Measurements from ENCODE around the gene PKHD1.

Gene PKHD1

DNA sequence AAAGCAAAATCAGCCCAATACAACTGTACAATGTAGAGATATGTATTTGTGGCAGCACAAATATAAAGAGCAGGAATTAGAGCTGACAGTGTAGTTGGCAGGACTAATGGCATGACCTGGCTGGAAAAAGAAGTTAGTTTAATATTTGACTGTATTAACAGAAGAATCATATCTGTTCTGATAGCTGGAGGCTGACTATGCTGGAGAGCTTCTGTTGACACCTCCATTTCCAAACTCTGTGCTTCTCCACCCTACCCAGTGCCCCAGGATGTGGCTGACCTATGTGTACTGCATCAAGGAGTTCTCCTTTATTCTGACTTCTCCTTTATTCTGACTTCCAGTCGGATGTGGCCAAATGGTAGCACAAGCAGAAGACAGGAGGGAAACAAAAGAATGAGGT lies 299.3 kb downstream of the PKHD1 start:
- TF ChIP-seq BHLHE40 (IDR thresholded peaks at IDR 0.05; ENCODE audit: borderline replicate concordance) (no peak), CTBP1 (IDR thresholded peaks at IDR 0.05; ENCODE audit: borderline replicate concordance) (no peak), SUZ12 (IDR thresholded peaks at IDR 0.05) (no peak), HDGF (IDR thresholded peaks at IDR 0.05; ENCODE audit: borderline replicate concordance) (no peak), NFRKB (IDR thresholded peaks at IDR 0.05) (no peak), SP1 (IDR thresholded peaks at IDR 0.05) (no peak), ZNF384 (IDR thresholded peaks at IDR 0.05) (no peak), ARNT (IDR thresholded peaks at IDR 0.05) (no peak), FOXK2 (IDR thresholded peaks at IDR 0.05) (no peak), FOXM1 (IDR thresholded peaks at IDR 0.05; ENCODE audit: borderline replicate concordance) (no peak), FOXA1 (IDR thresholded peaks at IDR 0.05) (no peak), LEF1 (IDR thresholded peaks at IDR 0.05; ENCODE audit: borderline replicate concordance) (no peak), L3MBTL2 (conservative IDR thresholded peaks at IDR 0.05) (no peak), TARDBP (IDR thresholded peaks at IDR 0.05) (no peak), ELF4 (IDR thresholded peaks at IDR 0.05) (no peak)
- TF ChIP-seq, protein P1, sequence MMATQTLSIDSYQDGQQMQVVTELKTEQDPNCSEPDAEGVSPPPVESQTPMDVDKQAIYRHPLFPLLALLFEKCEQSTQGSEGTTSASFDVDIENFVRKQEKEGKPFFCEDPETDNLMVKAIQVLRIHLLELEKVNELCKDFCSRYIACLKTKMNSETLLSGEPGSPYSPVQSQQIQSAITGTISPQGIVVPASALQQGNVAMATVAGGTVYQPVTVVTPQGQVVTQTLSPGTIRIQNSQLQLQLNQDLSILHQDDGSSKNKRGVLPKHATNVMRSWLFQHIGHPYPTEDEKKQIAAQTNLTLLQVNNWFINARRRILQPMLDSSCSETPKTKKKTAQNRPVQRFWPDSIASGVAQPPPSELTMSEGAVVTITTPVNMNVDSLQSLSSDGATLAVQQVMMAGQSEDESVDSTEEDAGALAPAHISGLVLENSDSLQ (IDR thresholded peaks at IDR 0.05) = no peak

GRCh38 chr6:51778666-51779065 lies 308.7 kb downstream of the PKHD1 start:
- CTCF ChIA-PET = no interaction called here
- POLR2A ChIA-PET = no interaction called here
- TF ChIP-seq FOXM1 (IDR thresholded peaks at IDR 0.05; ENCODE audit: borderline replicate concordance) = no peak
- no peak for TF ChIP-seq FOXK2 (IDR thresholded peaks at IDR 0.05)
- no peak for TF ChIP-seq L3MBTL2 (conservative IDR thresholded peaks at IDR 0.05)
- no peak for TF ChIP-seq LEF1 (IDR thresholded peaks at IDR 0.05; ENCODE audit: borderline replicate concordance)
- TF ChIP-seq TARDBP (IDR thresholded peaks at IDR 0.05) = no peak
- no peak for TF ChIP-seq HDGF (IDR thresholded peaks at IDR 0.05; ENCODE audit: borderline replicate concordance)
- no peak for TF ChIP-seq SUZ12 (IDR thresholded peaks at IDR 0.05)
- TF ChIP-seq SP1 (IDR thresholded peaks at IDR 0.05) = no peak
- TF ChIP-seq, protein P1 (IDR thresholded peaks at IDR 0.05) = no peak
- no peak for TF ChIP-seq BHLHE40 (IDR thresholded peaks at IDR 0.05; ENCODE audit: borderline replicate concordance)
- no peak for TF ChIP-seq ARNT (IDR thresholded peaks at IDR 0.05)
- no peak for TF ChIP-seq CTBP1 (IDR thresholded peaks at IDR 0.05; ENCODE audit: borderline replicate concordance)
- TF ChIP-seq ZNF384 (IDR thresholded peaks at IDR 0.05) = no peak
- TF ChIP-seq FOXA1 (IDR thresholded peaks at IDR 0.05) = no peak
- TF ChIP-seq ELF4 (IDR thresholded peaks at IDR 0.05) = no peak
- TF ChIP-seq NFRKB (IDR thresholded peaks at IDR 0.05) = no peak
- DNase-seq (ENCODE audit: extremely low spot score) = no peak

More for the DNA sequence above, 299.3 kb downstream of the PKHD1 start:
- ChIA-PET CTCF (no interaction called here), POLR2A (no interaction called here)
- no peak for DNase-seq (ENCODE audit: extremely low spot score)

GRCh38 chr6:51777618-51778017 lies 309.8 kb downstream of the PKHD1 start:
- no peak for TF ChIP-seq CTBP1 (IDR thresholded peaks at IDR 0.05; ENCODE audit: borderline replicate concordance)
- POLR2A ChIA-PET = no interaction called here
- CTCF ChIA-PET = no interaction called here
- no peak for DNase-seq (ENCODE audit: extremely low spot score)

DNA sequence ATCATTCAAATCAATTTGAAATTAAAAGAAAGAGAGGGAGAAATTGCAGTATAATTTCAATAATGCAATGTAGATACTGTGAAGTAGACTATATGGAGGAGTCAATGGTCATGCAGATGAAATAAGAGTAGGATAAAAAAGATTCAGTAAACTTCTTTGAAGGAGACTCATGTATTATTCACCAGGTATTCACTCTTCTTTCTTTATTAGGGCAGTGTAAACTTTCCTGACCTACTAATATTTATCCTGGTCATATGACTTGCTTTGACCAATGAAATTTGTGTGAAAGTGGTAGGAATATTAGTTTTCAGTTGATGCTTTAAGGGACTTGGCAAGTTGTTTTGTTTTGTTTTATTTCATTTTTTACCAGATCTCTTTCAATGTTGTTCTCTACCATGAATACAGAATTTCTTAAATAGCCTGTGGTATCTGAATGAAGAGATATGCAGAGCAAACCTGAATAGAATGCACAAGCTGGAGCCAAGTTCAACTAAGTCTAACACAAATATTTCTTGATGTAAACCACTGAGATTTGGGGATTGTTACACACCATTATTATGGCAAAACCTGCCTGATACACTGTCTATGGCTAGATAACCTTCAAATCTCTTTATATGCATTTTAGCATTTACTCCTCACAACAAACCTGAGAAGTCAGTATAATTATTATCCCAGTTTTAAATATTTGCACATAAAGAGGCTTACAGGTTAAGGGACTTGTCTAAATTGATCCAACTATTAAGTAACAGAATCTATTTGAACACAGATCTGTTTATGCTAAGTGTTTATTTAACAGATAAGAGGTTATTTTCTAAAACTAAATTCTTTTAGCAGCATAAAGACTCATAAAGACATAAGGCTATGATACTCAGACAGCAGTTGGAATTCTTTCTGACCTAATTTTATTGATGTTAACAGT lies 311.2 kb downstream of the PKHD1 start:
- POLR2A ChIA-PET = no interaction called here
- TF ChIP-seq ARNT (IDR thresholded peaks at IDR 0.05) = no peak
- no peak for TF ChIP-seq ZNF384 (IDR thresholded peaks at IDR 0.05)
- no peak for TF ChIP-seq SP1 (IDR thresholded peaks at IDR 0.05)
- no peak for TF ChIP-seq FOXK2 (IDR thresholded peaks at IDR 0.05)
- no peak for TF ChIP-seq SUZ12 (IDR thresholded peaks at IDR 0.05)
- no peak for TF ChIP-seq L3MBTL2 (conservative IDR thresholded peaks at IDR 0.05)
- TF ChIP-seq NFRKB (IDR thresholded peaks at IDR 0.05) = no peak
- TF ChIP-seq CTBP1 (IDR thresholded peaks at IDR 0.05; ENCODE audit: borderline replicate concordance) = no peak
- TF ChIP-seq LEF1 (IDR thresholded peaks at IDR 0.05; ENCODE audit: borderline replicate concordance) = no peak
- CTCF ChIA-PET = no interaction called here
- DNase-seq (ENCODE audit: extremely low spot score) = no peak

DNA sequence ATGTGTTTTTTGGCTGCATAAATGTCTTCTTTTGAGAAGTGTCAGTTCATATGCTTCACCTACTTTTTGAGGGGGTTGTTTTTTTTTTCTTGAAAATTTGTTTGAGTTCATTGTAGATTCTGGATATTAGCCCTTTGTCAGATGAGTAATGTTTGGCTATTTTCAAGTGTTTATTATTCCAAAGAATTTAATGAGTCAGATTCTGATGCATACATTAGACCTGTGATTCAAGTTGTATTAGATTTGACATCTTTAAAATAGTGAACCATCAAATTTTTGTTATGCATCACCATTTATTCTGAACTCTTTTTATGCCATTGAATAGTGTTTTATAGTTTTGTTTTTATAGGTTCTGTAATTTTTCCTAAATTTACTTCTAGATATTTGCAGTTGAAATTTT lies 319.3 kb downstream of the PKHD1 start:
- TF ChIP-seq ELF4 (IDR thresholded peaks at IDR 0.05) (no peak), FOXM1 (IDR thresholded peaks at IDR 0.05; ENCODE audit: borderline replicate concordance) (no peak), TARDBP (IDR thresholded peaks at IDR 0.05) (no peak), ZNF384 (IDR thresholded peaks at IDR 0.05) (no peak), FOXK2 (IDR thresholded peaks at IDR 0.05) (no peak), SP1 (IDR thresholded peaks at IDR 0.05) (no peak), NFRKB (IDR thresholded peaks at IDR 0.05) (no peak), L3MBTL2 (conservative IDR thresholded peaks at IDR 0.05) (no peak), FOXA1 (IDR thresholded peaks at IDR 0.05) (no peak), CTBP1 (IDR thresholded peaks at IDR 0.05; ENCODE audit: borderline replicate concordance) (no peak), SUZ12 (IDR thresholded peaks at IDR 0.05) (no peak), BHLHE40 (IDR thresholded peaks at IDR 0.05; ENCODE audit: borderline replicate concordance) (no peak)
- TF ChIP-seq, protein P1 (IDR thresholded peaks at IDR 0.05) = no peak
- ChIA-PET POLR2A (no interaction called here), CTCF (no interaction called here)
- no peak for DNase-seq (ENCODE audit: extremely low spot score)

DNA sequence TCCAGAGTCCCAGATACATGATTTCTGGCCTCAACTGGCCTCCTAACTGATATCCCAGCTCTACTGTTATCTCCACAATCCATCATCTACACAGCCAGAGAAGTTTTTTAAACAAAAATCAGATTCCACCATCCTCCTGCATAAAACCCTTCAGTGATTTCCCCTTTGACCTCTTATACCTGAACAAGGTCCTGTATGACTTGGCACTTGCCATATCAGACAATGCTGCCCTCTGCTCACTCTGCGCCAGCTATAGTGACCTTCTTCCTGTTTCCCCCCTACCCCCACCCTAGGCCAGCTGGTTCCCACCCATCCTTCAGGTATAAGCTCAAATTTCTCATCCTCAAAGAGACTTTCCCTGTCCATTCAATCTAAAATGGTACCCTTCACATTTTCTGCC lies 322.2 kb downstream of the PKHD1 start:
- no peak for TF ChIP-seq CTBP1 (IDR thresholded peaks at IDR 0.05; ENCODE audit: borderline replicate concordance)
- TF ChIP-seq, protein P1 (IDR thresholded peaks at IDR 0.05) = no peak
- no peak for TF ChIP-seq FOXA1 (IDR thresholded peaks at IDR 0.05)
- TF ChIP-seq FOXM1 (IDR thresholded peaks at IDR 0.05; ENCODE audit: borderline replicate concordance) = no peak
- no peak for TF ChIP-seq LEF1 (IDR thresholded peaks at IDR 0.05; ENCODE audit: borderline replicate concordance)
- no peak for TF ChIP-seq ELF4 (IDR thresholded peaks at IDR 0.05)
- TF ChIP-seq SUZ12 (IDR thresholded peaks at IDR 0.05) = no peak
- no peak for TF ChIP-seq TARDBP (IDR thresholded peaks at IDR 0.05)
- ChIA-PET POLR2A (no interaction called here), CTCF (no interaction called here)
- no peak for DNase-seq (ENCODE audit: extremely low spot score)
